GM23338 (cell line): ENCODE measurements around the gene C1QL4. TPM values are rescaled to one million over a fixed set of nuclear protein-coding genes. Genes with fewer than 3 reads are reported as not detected.

Experiments
- ATAC-seq: fragments of 200-7000 bp; cut with Tn5 transposase; 3 replicates; pipeline ENCODE4 v1.9.1; 2020
- DNase-seq: peaks from one replicate; pipeline ENCODE4 v3.0.0-alpha.2; 2015; ENCODE audit warnings: low spot score
- H2AFZ ChIP-seq: fragments of 200-600 bp; sonication (generic); 2 replicates; pipeline ENCODE4 v1.8.0; 2016; ENCODE audit warnings: antibody characterized with exemption, mild to moderate bottlenecking, moderate library complexity
- H3F3A ChIP-seq: fragments of 200-600 bp; sonication (generic); replicated peaks from 2 replicates; pipeline ENCODE4 v1.8.0; 2017; ENCODE audit warnings: antibody characterized with exemption, mixed run types, low read depth
- H3K27ac ChIP-seq: fragments of 200-600 bp; sonication (generic); 2 replicates; pipeline ENCODE4 v1.6.1; 2016; ENCODE audit warnings: low read depth
- H3K27me3 ChIP-seq: fragments of 200-600 bp; sonication (generic); 2 replicates; pipeline ENCODE4 v1.8.0; 2016; ENCODE audit warnings: mild to moderate bottlenecking, mixed run types, moderate library complexity; ENCODE audit not compliant: insufficient read depth
- H3K36me3 ChIP-seq: fragments of 200-600 bp; sonication (generic); 2 replicates; pipeline ENCODE4 v1.8.0; 2016; ENCODE audit warnings: mild to moderate bottlenecking; ENCODE audit not compliant: insufficient read depth
- H3K4me1 ChIP-seq: fragments of 200-600 bp; sonication (generic); 2 replicates; pipeline ENCODE4 v1.8.0; 2016; ENCODE audit warnings: mild to moderate bottlenecking, moderate library complexity; ENCODE audit not compliant: insufficient read depth
- H3K4me2 ChIP-seq: fragments of 200-600 bp; sonication (generic); 2 replicates; pipeline ENCODE4 v1.7.1; 2017; ENCODE audit warnings: mixed run types
- H3K4me3 ChIP-seq: fragments of 200-600 bp; sonication (generic); 2 replicates; pipeline ENCODE4 v1.6.1; 2016; ENCODE audit warnings: mixed run types
- H3K79me2 ChIP-seq: fragments of 200-600 bp; sonication (generic); replicated peaks from 2 replicates; pipeline ENCODE4 v1.8.0; 2017; ENCODE audit warnings: mild to moderate bottlenecking; ENCODE audit not compliant: insufficient read depth
- H3K9me2 ChIP-seq: fragments of 200-600 bp; sonication (generic); 2 replicates; pipeline ENCODE4 v1.8.0; 2017; ENCODE audit not compliant: insufficient read depth
- H4K20me1 ChIP-seq: fragments of 200-600 bp; sonication (generic); replicated peaks from 2 replicates; pipeline ENCODE4 v1.8.0; 2017; ENCODE audit warnings: mild to moderate bottlenecking; ENCODE audit not compliant: insufficient read depth
- H3K27ac Mint-ChIP-seq: 2 replicates; pipeline ENCODE4 v1.8.0; 2020; ENCODE audit warnings: inconsistent platforms, mild to moderate bottlenecking, moderate library complexity, mixed read lengths
- H3K27me3 Mint-ChIP-seq: 3 replicates; pipeline ENCODE4 v1.8.0; 2022; ENCODE audit warnings: low read depth, mild to moderate bottlenecking, moderate library complexity, mixed read lengths, inconsistent platforms; ENCODE audit not compliant: insufficient read depth, poor library complexity
- H3K36me3 Mint-ChIP-seq: 3 replicates; pipeline ENCODE4 v1.8.0; 2021; ENCODE audit warnings: low read depth, mild to moderate bottlenecking, inconsistent platforms, moderate library complexity, mixed read lengths
- H3K4me1 Mint-ChIP-seq: 3 replicates; pipeline ENCODE4 v1.8.0; 2020; ENCODE audit warnings: mild to moderate bottlenecking, inconsistent platforms, mixed read lengths
- H3K4me3 Mint-ChIP-seq: 3 replicates; pipeline ENCODE4 v1.8.0; 2021; ENCODE audit warnings: moderate library complexity, mild to moderate bottlenecking, inconsistent platforms, mixed read lengths
- H3K9me3 Mint-ChIP-seq: 3 replicates; pipeline ENCODE4 v1.8.0; 2020; ENCODE audit warnings: moderate library complexity, mild to moderate bottlenecking, inconsistent platforms, mixed read lengths
- CREB1 ChIP-seq: fragments of 250-450 bp; sonication (Bioruptor Pico); IDR thresholded peaks from 2 replicates; pipeline ENCODE4 v1.5.0; 2020; ENCODE audit warnings: low read depth, mild to moderate bottlenecking, moderate library complexity
- CTCF ChIP-seq, 2 experiments: fragments of 200-600 bp in 1 of 2; sonication (generic) in 1 of 2; conservative IDR thresholded peaks; 2 replicates each; pipeline versions ENCODE4 v1.5.1 to v1.6.1; 2016 to 2017; ENCODE audit warnings: antibody characterized with exemption in 2 of 2, low read depth in 2 of 2, mild to moderate bottlenecking in 2 of 2, moderate library complexity in 1 of 2
- ETS1 ChIP-seq: IDR thresholded peaks from 2 replicates; pipeline ENCODE4 v1.6.1; 2016; ENCODE audit warnings: antibody characterized with exemption
- EZH2 ChIP-seq: fragments of 200-600 bp; sonication (generic); IDR thresholded peaks from one replicate; pipeline ENCODE4 v1.8.0; 2017; ENCODE audit warnings: antibody characterized with exemption, mild to moderate bottlenecking, low read depth; ENCODE audit not compliant: unreplicated experiment
- EZH2phosphoT487 ChIP-seq: fragments of 200-600 bp; sonication (generic); IDR thresholded peaks from one replicate; pipeline ENCODE4 v1.8.1; 2018; ENCODE audit warnings: antibody characterized with exemption; ENCODE audit not compliant: unreplicated experiment
- JUNB ChIP-seq: IDR thresholded peaks from one replicate; pipeline ENCODE4 v1.6.1; 2016; ENCODE audit warnings: antibody characterized with exemption; ENCODE audit not compliant: unreplicated experiment
- NANOG ChIP-seq: IDR thresholded peaks from 2 replicates; pipeline ENCODE4 v1.6.1; 2016; ENCODE audit warnings: antibody characterized with exemption, borderline replicate concordance
- POLR2AphosphoS5 ChIP-seq: IDR thresholded peaks from 2 replicates; pipeline ENCODE4 v1.6.1; 2016; ENCODE audit warnings: antibody characterized with exemption, low read depth
- REST ChIP-seq: IDR thresholded peaks from one replicate; pipeline ENCODE4 v1.6.1; 2018; ENCODE audit warnings: antibody characterized with exemption; ENCODE audit not compliant: unreplicated experiment
- STAT1 ChIP-seq: IDR thresholded peaks from one replicate; pipeline ENCODE4 v1.6.1; 2016; ENCODE audit warnings: antibody characterized with exemption; ENCODE audit not compliant: unreplicated experiment
- ZNF114 ChIP-seq: fragments of 250-450 bp; sonication (Bioruptor Pico); IDR thresholded peaks from 2 replicates; pipeline ENCODE4 v1.5.0; 2020; ENCODE audit warnings: mild to moderate bottlenecking, moderate library complexity
- ZNF331 ChIP-seq: fragments of 250-450 bp; sonication (Bioruptor Pico); IDR thresholded peaks from 2 replicates; pipeline ENCODE4 v1.5.0; 2020; ENCODE audit warnings: low read depth, mild to moderate bottlenecking, moderate library complexity
- ZNF462 ChIP-seq: fragments of 250-450 bp; sonication (Bioruptor Pico); IDR thresholded peaks from 2 replicates; pipeline ENCODE4 v1.5.0; 2020; ENCODE audit warnings: mild to moderate bottlenecking, moderate library complexity
- long read RNA-seq: library from polyadenylated mRNA; unstranded; transcript quantifications from one replicate; pipeline ENCODE4 v2.0.0, GENCODE V29; 2020; ENCODE audit not compliant: unreplicated experiment
- polyA plus RNA-seq: library from polyadenylated mRNA; unstranded; fragments of >200 nt; fragmentation: Nextera tagmentation; extraction: Ambion mirVana; gene quantifications from 2 replicates; pipeline ENCODE4 v1.2.1, GENCODE V29; 2016
- total RNA-seq: library from RNA; depleted of rRNA; stranded (reverse); fragments of >200 nt; shearing (Covaris generic); gene quantifications from 2 replicates; pipeline ENCODE4 v1.2.3, GENCODE V29; 2014; rRNA removed

Gene C1QL4
- total RNA-seq = 0.12 TPM in 1 of 2 replicates, not detected in the other
- not detected in 2 replicates for polyA plus RNA-seq
- long read RNA-seq = 0 reads

GRCh38 chr12:49336645-49337584 lies at the start of gene C1QL4:
C1QL4 (minus strand) TSS chr12:49337188; CDS start chr12:49336477, 711 bp downstream.
- peaks cover 99% of the 10 kb centered on the region for H3K27me3 Mint-ChIP-seq
- H3K27ac Mint-ChIP-seq = no peak within 1 kb of the TSS
- peak within 1 kb of the TSS; percentile 56 for H3K4me3 Mint-ChIP-seq
- Histone ChIP-seq H3K27me3 (peaks cover 100% of the 10 kb centered on the region), H3K36me3 (no peaks in the 10 kb centered on the region), H3K4me1 (peaks cover 50% of the 10 kb centered on the region), H3K9me2 (no peaks in the 10 kb centered on the region), H2AFZ (peak within 1 kb of the TSS; percentile 93), H4K20me1 (peaks cover 14% of the 10 kb centered on the region), H3K4me2 (peak within 1 kb of the TSS; percentile 86), H3K4me3 (peak within 1 kb of the TSS; percentile 58), H3K27ac (no peak within 1 kb of the TSS), H3F3A (peaks cover 37% of the 10 kb centered on the region), H3K79me2 (no peaks in the 10 kb centered on the region)
- peaks cover 66% of the 10 kb centered on the region for H3K4me1 Mint-ChIP-seq
- DNase-seq = peak; percentile 91
- TF ChIP-seq JUNB (no peak), EZH2 (peak; percentile 97), ZNF331 (CRISPR knock-in tag) (no peak), ZNF462 (CRISPR knock-in tag) (no peak), EZH2phosphoT487 (peak; percentile 67), NANOG (no peak), ZNF114 (CRISPR knock-in tag) (no peak), CREB1 (CRISPR knock-in tag) (peak; percentile 36; the same call in 1 of the 2 replicates), POLR2AphosphoS5 (no peak), STAT1 (no peak), REST (no peak), ETS1 (no peak), CTCF (conservative IDR thresholded peaks at IDR 0.05; ENCODE audit: low read depth in 2 of 2) (peak; percentile 78)
- peaks cover 5% of the 10 kb centered on the region; the same call in 2 of the 3 replicates for H3K9me3 Mint-ChIP-seq
- ATAC-seq = peak; percentile 60
- no peaks in the 10 kb centered on the region; the same call in 2 of the 3 replicates for H3K36me3 Mint-ChIP-seq
